Activated gamma-delta T cell (primary cell): ENCODE data around the gene ZSWIM1.

Experiments
- DNase-seq: peaks from one replicate; lab custom pipeline; 2025; lab: John Stamatoyannopoulos, UW

The ZSWIM1 gene

DNA sequence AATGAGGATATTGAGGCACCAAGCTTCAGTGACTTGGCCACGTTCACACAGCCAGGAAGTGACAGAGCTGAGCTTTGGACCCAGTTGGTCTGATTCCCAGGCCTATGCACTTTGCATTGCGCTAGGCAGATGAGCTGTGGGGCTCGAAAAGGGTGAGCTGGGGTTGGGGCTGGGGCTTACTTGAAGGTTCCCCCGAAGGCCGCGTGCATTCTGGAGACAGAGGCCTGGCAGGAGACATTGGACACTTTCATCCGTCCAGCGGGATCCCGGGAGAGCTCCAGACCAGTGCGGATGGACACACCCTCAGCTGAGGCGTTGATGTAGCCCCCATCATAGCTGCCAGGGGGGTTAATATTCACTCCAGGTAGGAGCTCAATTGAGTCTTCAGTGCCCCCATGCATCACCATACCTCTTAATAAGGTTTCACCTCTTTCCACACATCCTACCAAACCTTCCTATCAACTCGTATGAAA, 28.3 kb downstream of the ZSWIM1 start:
- DNase-seq, result no peak

DNA sequence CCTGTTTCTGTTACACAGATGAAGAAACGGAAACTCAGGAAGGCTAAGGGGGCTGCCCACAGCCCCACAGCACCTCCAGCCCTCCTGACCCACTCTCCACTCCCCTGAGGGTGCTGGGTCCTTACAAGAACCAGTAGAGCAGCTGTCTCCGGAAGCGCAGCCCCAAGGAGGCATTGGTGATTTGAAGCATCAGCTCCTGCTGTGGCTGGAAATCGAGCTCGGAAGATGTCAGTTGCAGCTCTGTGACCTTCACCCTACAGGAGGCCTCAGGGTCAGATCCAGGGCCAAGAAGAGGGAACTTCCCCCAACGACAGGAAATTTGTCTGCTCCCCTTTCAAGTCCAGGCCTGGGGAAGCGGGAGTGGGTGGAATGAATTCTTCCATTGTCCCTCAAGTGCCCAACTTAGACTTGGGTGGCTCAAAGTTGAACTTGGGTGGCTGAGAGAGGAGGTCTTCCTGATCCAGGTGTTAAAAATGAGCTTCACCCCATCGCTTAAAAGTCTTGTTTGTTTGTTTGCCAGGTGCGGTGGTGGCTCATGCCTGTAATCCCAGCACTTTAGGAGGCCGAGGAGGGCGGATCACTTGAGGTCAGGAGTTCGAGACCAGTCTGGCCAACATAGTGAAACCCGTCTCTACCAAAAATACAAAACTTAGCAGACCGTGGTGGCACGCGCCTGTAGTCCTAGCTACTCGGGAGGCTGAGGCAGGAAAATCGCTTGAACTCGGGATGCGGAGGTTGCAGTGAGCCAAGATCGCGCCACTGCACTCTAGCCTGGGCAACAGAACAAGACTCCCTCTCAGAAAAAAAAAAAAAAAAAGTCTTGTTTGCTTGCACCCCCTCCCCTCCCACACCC, 29.0 kb downstream of the ZSWIM1 start:
- DNase-seq, result no peak

DNA sequence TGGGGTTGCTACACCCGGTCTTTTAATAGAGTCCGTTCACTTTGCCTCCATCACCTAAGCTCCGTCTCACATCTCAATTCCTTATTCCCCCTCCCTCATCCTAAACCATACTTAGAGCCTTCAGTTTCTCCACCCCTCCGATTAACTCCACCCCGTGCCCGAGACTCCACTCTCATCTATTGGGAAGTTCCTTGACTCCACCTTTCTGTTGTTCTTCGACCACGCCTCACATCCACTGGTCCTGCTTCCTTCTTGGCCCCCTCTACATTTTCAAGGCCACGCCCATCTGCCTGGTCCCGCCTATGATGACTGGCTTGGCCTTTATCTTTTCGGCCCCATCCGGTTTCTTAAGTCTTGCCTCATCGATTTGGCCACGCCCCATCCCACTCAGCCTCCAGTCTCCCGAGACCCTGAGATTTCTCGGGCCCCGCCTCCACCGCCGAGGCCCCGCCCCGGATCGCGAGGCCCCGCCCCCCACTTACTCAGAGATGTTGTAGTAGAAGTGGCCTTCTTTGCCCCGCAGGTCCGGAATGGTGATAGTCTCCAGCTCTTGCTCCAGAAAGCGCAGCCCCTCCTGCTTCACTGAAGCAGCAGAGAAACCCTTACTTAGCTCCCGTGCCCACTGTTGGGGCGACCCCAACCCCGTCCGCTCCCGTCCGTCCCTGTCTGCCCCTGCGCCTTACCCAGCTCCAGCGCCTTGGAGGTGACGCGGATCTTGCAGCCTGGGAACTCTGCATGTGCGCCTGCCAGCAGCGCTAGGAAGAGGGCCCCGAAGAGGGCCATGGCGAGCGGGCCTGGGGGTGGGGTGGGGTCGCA, 29.9 kb downstream of the ZSWIM1 start:
- DNase-seq, result peak; percentile 72

DNA sequence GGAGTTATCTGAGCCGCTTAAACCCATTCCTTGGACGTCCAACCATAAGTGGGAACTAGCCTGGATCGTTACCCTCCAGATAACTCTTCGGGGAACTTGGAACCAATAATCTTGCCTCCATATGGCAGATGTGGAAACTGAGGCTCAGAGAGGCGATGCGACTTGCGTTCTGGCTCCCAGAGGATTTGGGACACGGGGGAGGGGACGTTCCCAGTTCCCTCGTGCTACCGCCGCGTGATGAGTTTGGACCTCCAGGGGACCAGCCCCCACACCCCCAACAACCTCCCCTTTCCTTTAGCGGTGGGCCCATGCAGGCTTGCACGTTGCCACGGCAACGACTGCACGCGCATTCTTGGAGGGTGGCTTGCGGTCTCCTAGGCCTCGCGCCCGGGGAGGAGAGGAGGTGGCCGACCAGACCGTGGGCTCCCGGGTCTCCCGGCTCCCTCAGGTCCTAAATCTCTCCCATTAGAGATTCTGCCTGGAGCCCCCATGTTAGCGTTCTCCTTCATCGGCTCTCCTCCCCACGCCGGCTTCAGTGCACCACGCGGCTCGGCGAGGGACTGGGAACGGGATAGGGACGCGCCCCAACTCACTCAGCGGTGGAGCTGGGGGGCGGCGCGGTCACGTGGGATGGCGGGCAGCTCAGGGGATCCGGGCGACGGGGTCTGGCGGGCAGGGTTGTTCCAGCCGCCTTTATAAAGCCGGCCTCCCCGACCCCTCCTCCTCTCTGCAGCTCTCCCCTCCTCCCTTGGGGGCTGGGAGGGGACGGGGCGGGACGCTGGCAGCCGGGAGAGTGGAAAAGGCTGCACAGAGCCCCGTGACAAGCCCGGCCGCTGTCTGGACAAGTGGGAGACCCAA, 30.7 kb downstream of the ZSWIM1 start, which contains the start of gene PLTP:
Gene PLTP (minus strand): TSS at position 670 of the 858 bp plus-strand sequence. CDS start 703 bp downstream, outside the sequence.
- peak; percentile 23 for DNase-seq

DNA sequence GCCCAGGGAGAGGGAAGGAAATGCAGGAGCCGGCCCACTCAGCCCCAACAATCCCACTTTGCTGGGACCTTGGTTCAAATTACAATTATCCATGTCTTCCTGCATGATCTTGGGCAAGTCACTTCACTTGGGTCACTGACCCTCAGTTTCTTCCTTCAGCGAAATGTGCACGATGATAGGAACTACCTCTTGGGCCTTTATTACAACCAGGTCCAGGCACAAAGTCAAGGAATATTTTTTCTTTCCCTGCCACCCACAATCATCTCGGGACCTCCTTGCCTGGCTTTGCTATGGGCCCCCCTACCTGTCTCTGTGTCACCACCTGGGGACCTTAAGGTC, 31.3 kb downstream of the ZSWIM1 start:
- DNase-seq, result no peak

DNA sequence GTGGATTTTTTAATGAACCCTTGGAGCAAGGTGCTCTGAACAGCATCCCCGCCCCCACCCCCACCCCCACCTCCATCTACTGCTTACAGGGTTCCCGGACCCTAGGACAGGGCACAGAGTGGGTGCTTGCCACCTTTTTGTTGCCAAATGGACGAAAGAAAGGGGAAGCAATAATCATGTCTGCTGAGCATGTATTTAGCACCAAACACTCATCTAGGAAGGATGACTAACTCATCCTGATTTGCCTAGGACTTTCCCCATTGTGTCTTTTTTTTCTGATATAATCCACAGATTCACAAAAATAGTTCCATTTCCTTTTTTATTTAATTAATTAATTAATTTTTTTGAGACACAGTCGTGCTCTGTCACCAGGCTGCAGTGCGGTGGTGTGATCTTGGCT, 32.1 kb downstream of the ZSWIM1 start:
- DNase-seq, result no peak

DNA sequence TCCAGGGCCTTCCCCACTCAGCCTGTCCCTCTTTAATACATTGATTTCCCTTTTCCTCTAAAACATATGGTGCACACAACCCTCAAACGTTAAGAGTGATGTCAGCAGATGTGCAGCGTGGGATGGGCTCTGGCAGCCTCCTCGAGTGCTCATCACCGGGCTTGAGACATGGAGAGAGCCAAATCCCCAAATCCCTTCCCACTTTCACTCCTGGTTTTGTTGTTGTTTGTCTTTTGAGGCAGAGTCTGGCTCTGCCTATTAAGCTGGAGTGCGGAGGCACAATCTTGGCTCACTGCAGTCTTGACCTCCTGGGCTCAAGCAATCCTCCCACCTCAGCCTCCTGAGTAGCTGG, 36.7 kb downstream of the ZSWIM1 start:
- DNase-seq, result no peak

DNA sequence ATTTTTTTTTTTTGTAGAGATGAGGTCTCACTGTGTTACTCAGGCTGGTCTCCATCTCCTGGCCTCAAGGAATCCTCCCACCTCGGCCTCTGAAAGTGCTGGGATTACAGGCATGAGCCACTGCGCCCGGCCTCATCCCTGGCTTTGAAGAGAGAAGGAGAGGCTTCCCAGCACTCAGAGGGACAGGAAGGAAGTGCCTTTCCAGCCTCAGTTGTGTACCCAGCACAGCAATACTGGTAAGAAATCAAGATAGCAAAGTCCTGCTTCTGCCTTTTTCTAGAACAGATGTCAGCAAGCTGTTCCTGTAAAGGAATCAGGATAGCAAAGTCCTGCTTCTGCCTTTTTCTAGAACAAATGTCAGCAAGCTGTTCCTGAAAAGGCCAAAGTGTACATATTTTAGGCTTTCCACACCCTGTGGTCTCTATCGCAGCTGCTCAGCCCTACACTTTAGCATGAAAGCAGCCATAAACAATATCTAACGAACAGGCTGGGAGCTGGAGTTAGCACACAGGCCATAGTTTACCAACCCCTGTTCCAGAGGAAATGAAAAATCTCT, 37.2 kb downstream of the ZSWIM1 start:
- DNase-seq, result no peak

DNA sequence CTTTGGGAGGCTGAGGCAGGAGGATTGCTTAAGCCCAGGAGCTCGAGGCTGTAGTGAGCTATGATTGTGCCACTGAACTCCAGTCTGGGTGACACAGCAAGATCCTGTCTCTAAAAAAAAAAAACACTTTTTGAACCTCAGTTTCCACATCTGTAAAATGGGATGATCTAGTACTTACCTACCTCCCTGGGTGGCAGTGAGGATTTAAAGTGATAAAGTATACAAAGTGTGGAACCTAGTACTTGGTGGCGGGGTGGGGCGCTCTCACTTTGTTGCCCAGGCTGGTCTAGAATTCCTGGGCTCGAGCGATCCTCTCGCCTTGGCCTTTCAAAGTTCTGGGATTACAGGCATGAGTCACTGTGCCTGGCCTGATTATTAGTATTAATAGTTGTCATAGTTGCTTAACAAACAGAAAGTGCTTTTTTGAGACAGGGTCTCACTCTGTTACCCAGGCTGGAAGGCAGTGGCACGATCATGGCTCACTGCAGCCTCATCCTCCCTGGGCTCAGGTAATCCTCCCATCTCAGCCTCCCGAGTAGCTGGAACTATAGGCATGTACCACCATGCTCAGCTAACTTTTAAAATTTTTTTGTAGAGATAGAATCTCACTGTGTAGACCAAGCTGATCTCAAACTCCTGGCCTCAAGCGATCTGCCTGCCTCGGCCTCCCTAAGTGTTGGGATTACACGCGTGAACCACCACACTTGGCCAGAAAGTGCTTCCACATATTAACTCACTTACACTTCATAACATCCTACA, 37.9 kb downstream of the ZSWIM1 start:
- DNase-seq, result no peak

DNA sequence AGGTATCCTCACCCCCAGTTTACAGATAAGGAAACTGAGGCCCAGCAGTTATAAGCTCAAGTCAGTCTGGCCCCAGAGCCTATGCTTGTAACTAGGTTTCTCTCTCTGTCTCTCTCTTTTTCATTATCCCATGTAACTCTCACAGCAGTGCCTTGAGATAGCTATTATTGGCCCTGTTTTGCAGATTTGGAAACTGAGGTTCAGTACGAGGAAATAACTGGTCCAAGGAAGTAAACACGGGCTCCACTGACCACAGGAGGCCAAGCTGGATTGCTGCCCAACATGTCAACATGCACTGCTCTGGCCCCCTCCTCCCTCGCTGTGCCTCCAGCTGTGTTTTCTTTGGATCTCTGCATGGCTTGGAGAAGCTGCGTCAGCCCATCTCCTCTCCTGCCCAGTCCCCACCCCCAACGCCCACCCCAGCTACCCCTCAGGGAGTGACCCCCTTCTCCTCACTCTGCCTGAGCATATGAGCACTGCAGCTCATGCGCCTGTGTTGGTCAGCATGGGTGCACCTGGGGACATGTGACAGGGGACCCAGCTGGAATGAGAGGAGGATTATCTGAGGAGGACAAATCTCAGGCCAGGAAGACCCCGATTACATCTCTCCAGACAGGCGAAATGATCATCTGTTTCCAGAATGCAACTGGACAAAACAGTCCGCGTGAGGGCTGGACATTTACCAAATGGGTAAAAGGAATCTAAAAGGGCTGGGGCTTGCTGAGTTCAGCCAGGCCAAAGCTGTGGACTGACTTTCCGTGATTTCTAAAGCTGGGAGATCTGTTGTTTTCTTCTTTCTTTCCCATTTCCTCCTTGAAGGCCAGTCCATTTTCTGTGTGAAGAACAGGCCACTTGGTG, 38.7 kb downstream of the ZSWIM1 start:
- DNase-seq, result no peak

DNA sequence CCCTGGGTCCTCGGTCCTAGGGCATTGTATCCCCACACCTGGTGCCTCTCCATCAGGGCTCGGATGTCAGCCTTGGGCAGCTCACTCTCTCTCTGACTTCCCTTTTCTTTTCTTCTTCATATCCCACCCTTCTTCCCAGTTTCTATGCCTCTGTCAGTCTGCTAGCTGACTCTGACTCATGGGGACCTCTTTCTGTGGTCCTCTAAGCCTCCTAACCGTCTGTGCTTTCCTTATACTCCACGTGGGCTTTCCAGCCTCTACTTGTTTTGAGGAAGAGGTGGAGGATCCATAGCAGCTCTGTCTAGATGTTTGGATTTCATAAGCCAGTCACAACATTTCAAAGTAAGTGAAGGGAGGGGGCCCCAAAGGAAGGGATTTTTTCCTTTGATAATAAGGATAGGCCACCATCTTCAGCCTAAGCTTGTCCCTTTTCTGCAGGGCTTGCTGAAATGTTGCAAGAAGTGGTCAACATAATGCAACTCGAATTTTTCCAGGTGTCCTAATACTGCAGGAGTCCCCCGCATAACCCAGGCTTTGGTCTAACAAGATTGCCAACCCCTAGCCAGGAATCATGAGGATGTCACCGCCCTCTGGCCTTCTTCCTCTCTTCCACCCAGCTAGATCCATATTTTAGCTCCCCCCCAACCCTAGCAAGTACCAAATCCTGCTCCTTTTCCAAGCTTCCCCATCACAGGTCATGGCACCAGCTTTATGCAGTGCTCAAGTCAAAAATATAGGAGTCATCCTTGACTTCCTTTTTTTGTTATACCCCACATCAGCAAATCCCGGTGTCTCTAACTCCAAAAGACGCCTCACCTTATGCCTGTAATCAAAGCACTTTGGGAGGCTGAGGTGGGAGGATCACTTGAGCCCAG, 39.7 kb downstream of the ZSWIM1 start:
- no peak for DNase-seq

DNA sequence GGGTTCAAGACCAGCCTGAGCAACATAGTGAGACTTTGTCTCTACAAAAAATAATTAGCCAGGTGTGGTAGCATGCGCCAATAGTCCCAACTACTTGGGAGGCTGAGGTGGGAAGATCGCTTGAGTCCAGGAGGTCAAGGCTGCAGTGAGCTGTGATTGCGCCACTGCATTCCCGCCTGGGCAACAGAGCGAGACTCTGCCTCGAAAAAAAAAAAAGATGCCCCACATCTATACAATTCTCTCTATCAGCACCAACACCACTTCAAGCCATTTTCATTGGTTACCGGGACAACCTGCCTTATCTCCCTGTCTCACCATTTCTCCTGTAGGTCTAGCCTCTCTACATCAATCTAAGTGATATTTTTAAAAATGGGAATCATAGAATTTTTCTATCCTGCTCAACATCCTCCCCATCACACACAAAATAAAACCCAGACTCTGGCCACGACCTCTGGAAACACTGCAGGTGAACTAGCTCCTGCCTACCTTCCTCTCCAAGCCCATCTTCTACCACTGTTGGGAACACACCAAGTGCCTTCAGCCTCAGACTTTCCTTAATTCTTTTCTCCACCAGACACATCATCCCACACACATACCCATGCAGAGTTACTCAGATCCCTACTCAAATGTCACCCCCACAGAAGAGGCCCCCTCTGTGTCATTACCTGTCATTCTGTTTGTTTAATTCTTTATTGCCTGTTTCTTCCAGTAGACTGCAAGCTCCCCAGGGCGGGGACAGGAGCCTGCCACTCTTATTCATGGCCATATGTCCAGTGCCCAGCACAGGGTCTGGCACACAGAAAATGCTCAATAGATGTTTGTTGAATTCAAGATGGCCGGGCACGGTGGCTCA, 40.5 kb downstream of the ZSWIM1 start:
- no peak for DNase-seq

DNA sequence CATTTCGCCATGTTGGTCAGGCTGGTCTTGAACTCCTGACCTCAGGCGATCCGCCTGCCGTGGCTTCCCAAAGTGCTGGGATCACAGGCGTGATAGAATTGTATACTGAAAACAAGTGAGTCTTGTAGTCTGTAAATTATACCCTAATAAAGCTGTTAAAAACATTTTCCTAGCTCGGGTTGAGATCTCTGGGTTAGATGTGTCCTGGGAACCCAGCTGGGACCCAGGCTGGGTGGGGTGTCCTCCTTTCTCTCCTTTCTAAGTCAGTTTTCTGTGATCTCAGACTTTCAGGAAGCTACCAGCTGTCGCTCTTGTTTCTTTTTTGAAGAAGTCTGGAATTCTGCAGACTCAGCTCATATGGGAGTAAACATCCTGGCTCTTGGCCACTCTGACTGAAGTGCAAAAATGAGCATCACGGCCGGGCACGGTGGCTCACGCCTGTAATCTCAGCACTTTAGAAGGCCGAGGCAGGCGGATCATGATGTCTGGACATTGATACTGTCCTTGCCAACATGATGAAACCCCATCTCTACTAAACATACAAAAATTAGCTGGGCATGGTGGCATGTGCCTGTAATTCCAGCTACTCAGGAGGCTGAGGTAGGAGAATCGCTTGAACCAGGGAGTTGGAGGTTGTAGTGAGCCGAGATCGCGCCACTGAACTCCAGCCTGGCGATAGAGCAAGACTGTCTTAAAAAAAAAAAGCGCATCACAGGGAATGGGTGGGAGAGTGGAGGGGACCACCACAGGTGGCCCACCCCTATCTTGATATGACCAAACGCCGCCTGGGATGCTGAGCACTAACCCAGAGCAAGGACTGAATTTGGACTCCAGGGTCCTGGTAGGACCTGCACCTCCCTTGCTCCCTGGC, 43.6 kb downstream of the ZSWIM1 start:
- no peak for DNase-seq

DNA sequence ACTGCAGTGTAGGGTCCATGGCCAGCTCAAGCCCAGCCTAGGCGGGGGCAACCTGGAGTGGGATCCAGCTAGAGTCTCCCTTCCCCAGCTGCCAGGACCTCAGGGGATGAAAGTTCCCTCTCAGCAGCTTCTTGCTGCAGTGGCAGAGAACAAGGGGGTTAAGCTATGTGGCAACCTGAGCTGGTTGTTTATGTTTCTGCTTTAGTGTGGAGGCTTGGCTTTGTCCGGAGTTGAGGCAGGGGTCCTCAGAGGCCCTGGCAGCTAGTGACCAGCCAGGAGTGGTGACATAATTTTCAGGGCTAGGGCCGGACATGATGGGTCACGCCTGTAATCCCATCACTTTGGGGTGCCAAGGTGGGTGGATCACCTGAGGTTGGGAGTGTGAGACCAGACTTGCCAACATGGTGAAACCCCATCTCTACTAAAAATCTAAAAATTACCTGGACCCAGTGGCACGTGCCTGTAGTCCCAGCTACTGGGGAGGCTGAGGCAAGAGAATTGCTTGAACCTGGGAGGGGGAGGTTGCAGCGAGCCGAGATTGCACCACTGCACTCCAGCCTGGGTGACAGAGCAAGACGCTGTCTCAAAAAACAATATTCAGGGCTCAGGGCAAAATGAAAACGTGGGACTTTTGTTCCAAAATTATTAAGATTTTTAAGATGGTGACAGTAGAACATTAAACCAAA, 44.9 kb downstream of the ZSWIM1 start:
- no peak for DNase-seq

DNA sequence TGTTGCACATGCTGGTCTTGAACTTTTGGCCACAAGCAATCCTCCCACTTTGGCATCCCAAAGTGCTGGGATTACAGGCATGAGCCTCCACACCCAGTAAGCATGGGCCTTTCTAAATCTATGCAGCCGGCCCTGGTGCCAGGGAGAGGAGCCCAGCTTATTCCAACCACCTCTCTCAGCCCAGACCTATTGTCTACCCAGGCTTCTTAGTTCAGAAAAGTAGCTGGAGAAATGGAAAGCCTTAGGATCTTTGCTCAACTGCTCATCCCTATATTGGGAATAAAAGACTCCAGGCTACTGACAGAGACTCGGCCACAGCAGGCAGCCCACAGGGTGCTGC, 45.7 kb downstream of the ZSWIM1 start:
- DNase-seq, result no peak

DNA sequence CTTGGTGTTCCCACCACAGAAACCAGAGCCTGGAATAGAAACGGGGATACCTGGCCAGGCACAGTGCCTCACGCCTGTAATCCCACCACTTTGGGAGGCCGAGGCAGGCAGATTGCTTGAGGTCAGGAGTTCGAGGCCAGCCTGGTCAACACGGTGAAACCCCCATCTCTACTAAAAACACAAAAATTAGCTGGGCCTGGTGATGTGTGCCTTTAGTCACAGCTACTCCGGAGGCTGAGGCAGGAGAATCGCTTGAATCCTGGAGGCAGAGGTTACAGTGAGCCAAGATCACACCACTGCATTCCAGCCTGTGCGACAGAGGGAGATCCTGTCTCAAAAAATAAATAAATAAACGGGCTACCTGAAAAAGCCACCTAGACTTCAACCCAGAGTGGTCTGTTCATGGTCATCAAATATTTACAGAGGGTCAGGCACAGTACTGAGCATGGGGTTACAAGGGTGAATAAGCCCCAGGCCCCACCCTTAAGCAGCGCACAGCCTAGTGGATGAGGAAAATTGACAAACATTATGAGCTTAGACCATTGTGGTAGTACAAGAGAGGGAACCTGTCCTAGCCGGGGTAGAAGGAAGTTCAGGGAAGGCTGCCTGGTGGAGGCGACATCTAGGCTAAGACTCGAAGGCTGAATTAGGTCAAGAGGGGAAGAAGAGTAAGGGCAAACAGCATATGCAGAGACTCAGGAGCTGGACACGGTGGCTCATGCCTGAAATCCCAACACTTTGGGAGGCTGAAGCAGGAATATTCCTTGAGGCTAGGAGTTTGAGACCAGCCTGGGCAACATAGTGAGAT, 46.2 kb downstream of the ZSWIM1 start:
- DNase-seq, result no peak
